GM19099 (cell line): ENCODE data around the gene MRPS14.

Experiments
- POLR2A ChIP-seq: IDR thresholded peaks from 3 replicates; pipeline ENCODE4 v1.6.1; 2011; ENCODE audit warnings: low read depth; ENCODE audit not compliant: insufficient read length; ENCODE audit errors: extremely low read depth

The MRPS14 gene

GRCh38 chr1:174975764-174976163 lies 47.5 kb downstream of the MRPS14 start:
- TF ChIP-seq POLR2A = no peak

DNA sequence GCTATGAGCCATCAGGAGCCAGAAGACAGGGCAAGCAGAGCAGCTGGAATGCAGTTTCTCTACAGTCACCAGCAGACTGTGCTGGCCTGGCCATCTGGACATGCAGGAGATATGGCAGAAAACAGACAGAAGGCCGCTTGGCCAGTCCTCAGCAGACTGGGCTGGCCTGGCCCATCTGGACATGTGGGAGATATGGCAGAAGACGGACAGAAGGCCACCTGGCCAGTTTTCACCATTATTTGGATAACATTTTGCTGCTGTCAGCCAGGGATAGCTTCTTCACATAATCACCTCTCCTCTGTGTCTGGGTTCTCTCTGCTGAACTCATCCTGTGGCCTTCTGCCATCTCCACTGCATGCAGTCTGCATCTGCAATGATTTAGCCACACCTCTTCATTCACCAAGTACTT lies 48.5 kb downstream of the MRPS14 start:
- no peak for TF ChIP-seq POLR2A

GRCh38 chr1:174971902-174972301 lies 51.3 kb downstream of the MRPS14 start:
- no peak for TF ChIP-seq POLR2A

- no peak for TF ChIP-seq POLR2A
These were observed 51.8 kb downstream of the MRPS14 start for GRCh38 chr1:174971466-174971865.

GRCh38 chr1:174969977-174970376 lies 53.2 kb downstream of the MRPS14 start:
- TF ChIP-seq POLR2A = no peak

- TF ChIP-seq POLR2A = no peak
These were observed 54.4 kb downstream of the MRPS14 start for GRCh38 chr1:174968750-174969244.

DNA sequence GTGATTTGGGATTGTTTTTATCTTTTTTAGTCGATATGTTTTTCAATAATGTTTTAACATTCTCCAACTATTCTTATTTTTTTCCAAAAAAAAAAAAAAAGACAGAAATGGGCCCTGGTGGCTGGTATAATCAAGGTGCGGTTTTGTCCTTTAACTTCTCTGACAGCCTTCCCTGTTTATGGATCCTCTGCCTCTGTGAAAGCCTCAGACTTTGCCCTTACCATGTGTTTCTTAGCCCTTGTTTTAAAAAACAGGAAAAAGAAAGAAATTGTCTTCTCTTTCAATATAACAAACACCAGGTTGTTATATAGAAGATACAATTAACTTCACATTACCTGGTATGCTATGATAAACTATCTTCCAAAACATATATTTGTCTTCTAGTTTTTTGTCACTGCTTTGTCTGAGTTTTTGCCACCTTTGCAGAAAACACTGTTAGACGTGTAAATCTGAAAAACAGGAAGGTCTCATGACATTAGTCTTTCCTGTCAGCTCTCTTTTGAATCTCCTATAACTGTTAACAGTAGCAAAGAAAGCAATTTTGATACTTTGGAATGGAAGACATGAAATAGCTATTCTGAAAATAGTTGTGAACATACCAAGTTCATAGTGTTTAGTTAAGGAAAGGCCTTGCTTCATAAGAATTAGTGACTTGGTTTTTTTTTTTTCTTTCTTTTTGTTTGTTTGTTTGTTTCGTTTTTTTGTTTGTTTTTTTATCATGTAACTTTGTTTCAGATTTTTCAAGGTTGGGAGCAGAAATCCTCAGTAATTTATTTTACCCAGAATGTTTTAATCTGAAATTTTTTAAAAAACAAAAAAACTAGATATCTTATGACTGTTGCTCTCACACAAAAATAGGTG lies 55.1 kb downstream of the MRPS14 start:
- no peak for TF ChIP-seq POLR2A

DNA sequence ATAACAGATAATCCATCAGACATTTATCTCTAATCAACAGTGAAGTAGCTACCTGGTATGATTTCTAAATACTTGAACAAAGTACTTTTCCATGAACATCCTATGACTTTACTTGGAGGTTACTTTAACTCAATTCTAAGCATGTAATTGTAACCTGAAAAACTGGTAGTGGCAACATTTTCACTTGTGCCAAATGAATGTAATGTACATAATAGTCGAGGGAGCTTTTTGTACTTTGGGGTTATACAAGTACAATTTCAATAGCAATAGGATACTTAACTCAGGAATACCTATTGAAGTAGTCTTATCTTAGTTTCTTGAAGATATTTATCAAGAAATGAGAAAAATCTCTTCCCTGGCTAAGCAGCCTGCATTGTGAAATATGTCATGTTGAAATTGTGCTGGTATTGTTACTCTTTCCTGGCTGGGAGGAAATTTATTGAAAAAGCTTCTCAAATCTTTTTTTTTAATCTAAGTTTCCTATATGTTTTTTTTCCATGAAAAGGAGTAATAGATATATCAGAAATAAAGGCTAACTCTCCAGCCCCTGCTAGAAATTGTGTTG lies 57.1 kb downstream of the MRPS14 start:
- TF ChIP-seq POLR2A = no peak

- TF ChIP-seq POLR2A = no peak
These were observed 57.7 kb downstream of the MRPS14 start for GRCh38 chr1:174965362-174966007.

DNA sequence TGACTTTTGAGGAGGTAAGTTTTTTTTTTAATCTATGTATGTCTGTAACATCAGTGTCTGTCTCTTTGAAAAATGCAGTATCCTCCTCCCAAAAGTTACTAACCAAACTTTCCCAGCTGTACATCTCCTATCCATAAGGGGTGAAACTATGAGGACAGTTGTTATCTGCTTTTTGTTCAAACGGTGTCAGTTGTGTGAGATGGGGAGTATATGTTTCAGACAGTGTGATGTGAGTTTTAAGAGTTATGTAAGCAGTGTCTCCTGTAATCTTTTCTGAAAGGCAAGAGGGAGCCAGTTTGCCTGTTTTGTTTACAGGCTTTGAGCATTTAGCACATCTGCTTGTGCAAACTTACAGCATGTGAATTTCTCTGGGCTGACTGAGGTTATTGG lies 58.3 kb downstream of the MRPS14 start:
- no peak for TF ChIP-seq POLR2A

DNA sequence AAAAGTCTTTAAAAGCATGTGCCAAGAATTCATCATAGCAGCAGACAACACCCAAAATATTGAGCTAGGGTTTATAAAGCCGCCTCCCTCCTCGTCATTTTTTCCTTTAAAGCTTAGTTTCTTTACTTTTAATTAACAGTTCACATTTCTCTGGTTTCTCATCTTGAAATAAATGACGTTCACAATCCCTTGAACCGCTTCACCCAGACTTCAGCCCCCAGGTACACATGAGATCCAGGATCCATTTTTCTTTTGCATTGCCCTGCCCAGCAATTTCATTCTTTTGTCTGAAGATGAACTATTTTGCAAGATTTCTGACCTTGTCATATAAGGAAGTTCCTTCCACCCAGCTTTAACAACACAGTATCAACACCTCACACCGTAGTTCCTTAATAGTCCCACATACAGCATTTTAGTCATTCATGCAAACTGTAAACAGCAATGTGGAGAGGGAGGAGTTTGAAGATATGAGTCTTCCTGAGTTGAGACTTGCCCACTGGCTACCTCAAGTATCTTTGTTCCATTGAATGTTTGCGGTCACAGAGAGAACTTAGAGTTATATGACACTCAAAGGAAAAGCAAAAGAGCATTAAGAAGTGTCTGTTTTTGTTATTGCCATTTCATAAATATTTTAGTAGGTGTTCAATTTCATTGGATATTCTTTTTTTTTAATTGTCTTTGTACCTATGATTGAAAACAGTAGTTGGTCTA lies 58.8 kb downstream of the MRPS14 start:
- no peak for TF ChIP-seq POLR2A

GRCh38 chr1:174963529-174964125 lies 59.6 kb downstream of the MRPS14 start:
- no peak for TF ChIP-seq POLR2A
